C4-2B (cell line): ENCODE data around the gene MED12L.
"Not testable (repeated sequence)": the region's sequence is repeated elsewhere in the genome, so short reads cannot be mapped to it uniquely, and the experiment has no call there.

Experiments used
- H3K27ac ChIP-seq: fragments of 450-650 bp; 2 replicates; pipeline ENCODE4 v1.5.1; 2017
- CTCF ChIP-seq: fragments of 450-650 bp; conservative IDR thresholded peaks from 2 replicates; pipeline ENCODE4 v1.5.1; 2017; ENCODE audit warnings: mild to moderate bottlenecking
- ZFX ChIP-seq: fragments of 450-650 bp; IDR thresholded peaks from 2 replicates; pipeline ENCODE4 v1.6.1; 2017

MED12L gene

GRCh38 chr3:151168269-151169094 lies 83.0 kb downstream of the MED12L start:
- TF ChIP-seq CTCF, result peak; percentile 98
- no peak for TF ChIP-seq ZFX
- H3K27ac ChIP-seq, result no peak overlapping the region

- H3K27ac ChIP-seq, result no peak overlapping the region
- no peak for TF ChIP-seq CTCF
Observed at GRCh38 chr3:151169262-151169947, 83.9 kb downstream of the MED12L start.

GRCh38 chr3:151169948-151170679 lies 84.7 kb downstream of the MED12L start:
- not testable (repeated sequence) for H3K27ac ChIP-seq

- TF ChIP-seq CTCF (no peak), ZFX (no peak)
- H3K27ac ChIP-seq, result no peak overlapping the region
Observed at GRCh38 chr3:151171145-151171757, 85.8 kb downstream of the MED12L start.

- H3K27ac ChIP-seq, result no peak overlapping the region
- TF ChIP-seq CTCF, result no peak
- TF ChIP-seq ZFX, result no peak
Observed at GRCh38 chr3:151174351-151174750, 88.9 kb downstream of the MED12L start.

- H3K27ac ChIP-seq, result no peak overlapping the region
- TF ChIP-seq CTCF (no peak), ZFX (no peak)
Observed at GRCh38 chr3:151175952-151176351, 90.5 kb downstream of the MED12L start.

- H3K27ac ChIP-seq, result no peak overlapping the region
- no peak for TF ChIP-seq ZFX
- no peak for TF ChIP-seq CTCF
Observed at GRCh38 chr3:151178208-151178845, 92.9 kb downstream of the MED12L start.
